ENCODE measurements around the gene CCNY.
"Not testable (repeated sequence)": the region's sequence is repeated elsewhere in the genome, so short reads cannot be mapped to it uniquely, and the experiment has no call there.

Gene CCNY

GRCh38 chr10:35398908-35399307, 62.6 kb downstream of the CCNY start:
- TF ChIP-seq CTCF (IDR thresholded peaks at IDR 0.05; ENCODE audit: low read depth, low read length, missing control alignments) = no peak
- no peak overlapping the region for H3K4me3 ChIP-seq (ENCODE audit: low read depth, low read length)
- in situ Hi-C loops (cut with HindIII; ENCODE audit: low sequenced_read_pairs) = no loop called here
- DNase-seq (ENCODE audit: low read depth) = no peak

GRCh38 chr10:35399414-35400009, 63.2 kb downstream of the CCNY start:
- no peak overlapping the region for H3K4me3 ChIP-seq (ENCODE audit: low read depth, low read length)
- DNase-seq (ENCODE audit: low read depth) = no peak
- TF ChIP-seq CTCF (IDR thresholded peaks at IDR 0.05; ENCODE audit: low read depth, low read length, missing control alignments) = no peak
- in situ Hi-C loops (cut with HindIII; ENCODE audit: low sequenced_read_pairs) = no loop called here

DNA sequence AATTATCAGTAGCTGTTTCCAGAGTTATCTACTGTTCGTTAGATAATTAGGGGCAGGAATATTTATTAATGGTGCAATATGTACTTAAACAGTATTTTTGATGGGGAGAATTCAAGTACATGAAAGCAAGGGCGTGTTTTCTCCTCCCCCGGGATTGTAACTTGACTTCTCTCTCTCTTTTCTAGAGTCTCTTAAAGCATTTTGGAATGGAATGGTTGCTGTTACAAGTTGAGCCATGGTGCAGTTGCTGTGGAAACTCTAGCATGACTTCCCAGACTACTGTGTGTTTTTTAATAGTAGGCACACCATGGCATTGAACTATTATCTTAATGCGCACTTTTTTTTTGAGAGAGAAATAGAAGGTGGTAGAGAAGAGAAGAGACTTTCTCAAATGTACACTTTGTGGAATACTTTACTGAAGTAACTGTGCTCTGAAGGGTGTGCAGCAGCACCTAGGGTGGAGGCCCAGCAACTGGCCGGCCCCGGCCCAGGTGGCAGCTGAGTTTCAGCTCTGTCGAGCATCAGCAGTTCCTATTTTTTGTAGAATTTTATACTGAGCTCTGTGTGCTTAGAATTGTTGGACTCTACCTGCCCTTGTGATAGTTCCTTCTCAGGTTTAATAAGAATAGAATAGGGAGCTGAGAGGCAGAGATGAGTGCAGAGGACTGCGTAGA, 64.4 kb downstream of the CCNY start:
- in situ Hi-C loops (cut with HindIII; ENCODE audit: low sequenced_read_pairs) = no loop called here
- no peak for TF ChIP-seq CTCF (IDR thresholded peaks at IDR 0.05; ENCODE audit: low read depth, low read length, missing control alignments)

DNA sequence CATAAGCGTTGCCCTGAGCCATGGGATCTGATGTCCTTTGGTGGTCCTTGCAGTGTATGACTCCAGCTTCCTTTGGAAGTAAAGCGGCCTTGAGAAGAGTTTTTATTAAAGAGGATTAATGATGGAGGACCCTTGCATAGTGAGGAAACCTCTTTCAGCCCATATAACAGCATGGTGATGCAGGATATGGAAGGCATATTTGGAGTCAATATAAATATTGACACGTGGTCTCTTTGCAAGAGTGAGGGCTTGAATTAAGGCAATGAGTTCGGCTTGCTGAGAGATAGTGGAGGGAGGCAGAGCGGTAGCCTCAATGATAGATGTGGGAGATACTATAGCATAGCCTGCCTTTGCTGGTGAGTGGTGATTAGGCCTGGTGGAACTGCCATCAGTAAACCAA, 67.2 kb downstream of the CCNY start:
- DNase-seq (ENCODE audit: low read depth); in situ Hi-C loops (cut with HindIII; ENCODE audit: low sequenced_read_pairs); H3K4me3 ChIP-seq (ENCODE audit: low read depth, low read length): not testable (repeated sequence)

More for the DNA sequence above, 64.4 kb downstream of the CCNY start:
- no peak overlapping the region for H3K4me3 ChIP-seq (ENCODE audit: low read depth, low read length)
- no peak for DNase-seq (ENCODE audit: low read depth)

DNA sequence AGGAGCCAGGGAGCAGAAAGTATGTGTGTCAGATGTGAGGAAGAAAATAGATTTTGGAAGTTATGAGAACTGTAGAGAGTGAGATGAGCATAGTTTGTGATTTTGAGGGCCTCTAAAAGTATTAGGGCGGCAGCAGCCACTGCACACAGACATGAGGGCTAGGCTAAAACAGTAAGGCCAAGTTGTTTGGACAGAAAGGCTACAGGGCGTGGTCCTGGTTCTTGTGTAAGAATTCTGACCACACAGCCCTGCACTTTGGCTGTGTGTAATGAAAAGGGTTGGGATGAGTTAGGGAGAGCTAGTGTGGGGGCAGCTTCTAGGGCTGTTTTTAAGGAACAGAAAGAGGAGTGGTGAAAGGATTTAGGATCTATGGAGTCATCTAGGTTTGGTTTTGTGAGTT, 67.8 kb downstream of the CCNY start:
- H3K4me3 ChIP-seq (ENCODE audit: low read depth, low read length); DNase-seq (ENCODE audit: low read depth); in situ Hi-C loops (cut with HindIII; ENCODE audit: low sequenced_read_pairs): not testable (repeated sequence)

- DNase-seq (ENCODE audit: low read depth); in situ Hi-C loops (cut with HindIII; ENCODE audit: low sequenced_read_pairs); H3K4me3 ChIP-seq (ENCODE audit: low read depth, low read length): not testable (repeated sequence)
Observed at GRCh38 chr10:35406003-35406630, 69.8 kb downstream of the CCNY start.

DNA sequence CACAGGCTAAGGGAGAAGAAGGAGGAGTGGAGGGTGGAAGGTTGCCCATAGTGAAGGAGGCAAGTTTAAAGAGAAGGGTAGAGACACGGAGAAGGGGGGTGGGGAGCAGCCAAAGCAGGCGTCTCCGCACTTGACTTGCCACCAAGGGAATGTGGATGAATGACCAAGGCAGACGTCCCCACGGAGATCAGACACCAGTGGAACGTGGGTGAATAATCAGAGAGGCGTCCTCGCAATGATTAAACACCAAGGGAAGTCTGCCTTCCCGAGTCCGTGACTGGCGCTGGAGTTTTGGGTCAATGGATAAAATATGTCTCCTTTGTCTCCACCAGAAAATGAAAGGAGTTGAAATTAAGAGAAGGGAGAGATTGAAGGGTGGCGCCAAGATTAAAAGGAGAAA, 71.4 kb downstream of the CCNY start:
- DNase-seq (ENCODE audit: low read depth); H3K4me3 ChIP-seq (ENCODE audit: low read depth, low read length); in situ Hi-C loops (cut with HindIII; ENCODE audit: low sequenced_read_pairs): not testable (repeated sequence)

DNA sequence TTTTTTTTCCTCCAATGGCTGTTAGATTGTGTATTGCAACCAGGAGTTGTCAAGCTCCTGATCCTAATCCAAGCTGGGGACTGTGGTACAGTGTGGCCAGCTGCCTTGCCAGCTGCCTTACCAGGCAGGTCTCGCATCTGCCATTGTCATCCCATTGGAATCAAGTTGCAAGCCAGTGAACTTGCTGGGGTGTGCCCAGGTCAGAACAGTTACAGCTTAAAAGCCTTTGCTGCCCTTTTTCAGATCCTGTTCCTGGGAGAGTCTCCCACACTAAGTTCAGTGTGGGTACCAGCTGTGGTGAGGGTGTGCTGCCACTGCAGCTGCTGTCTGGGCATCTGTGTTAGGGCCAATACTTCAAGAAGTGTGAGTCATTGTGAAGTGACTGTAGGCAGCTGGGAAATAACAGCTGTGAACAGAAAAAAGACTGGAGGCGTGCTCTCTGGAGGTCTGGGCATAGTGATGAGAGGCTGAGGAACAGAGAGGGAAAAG, 72.8 kb downstream of the CCNY start:
- TF ChIP-seq CTCF (IDR thresholded peaks at IDR 0.05; ENCODE audit: low read depth, low read length, missing control alignments) = no peak

More for the DNA sequence above, 72.8 kb downstream of the CCNY start:
- in situ Hi-C loops (cut with HindIII; ENCODE audit: low sequenced_read_pairs) = no loop called here
- H3K4me3 ChIP-seq (ENCODE audit: low read depth, low read length) = no peak overlapping the region
- no peak for DNase-seq (ENCODE audit: low read depth)
